Ishikawa (cell line): ENCODE data around the gene RAB27B.

Experiments used
- CEBPB ChIP-seq: IDR thresholded peaks from 2 replicates; pipeline ENCODE4 v1.6.1; 2012
- CREB1 ChIP-seq: IDR thresholded peaks from 2 replicates; pipeline ENCODE4 v1.6.1; 2012; ENCODE audit warnings: low read depth
- EGR1 ChIP-seq: IDR thresholded peaks from 2 replicates; pipeline ENCODE4 v1.6.1; 2012
- EP300 ChIP-seq: IDR thresholded peaks from 2 replicates; pipeline ENCODE4 v1.6.1; 2012; ENCODE audit warnings: borderline replicate concordance
- FOXM1 ChIP-seq: IDR thresholded peaks from 2 replicates; pipeline ENCODE4 v1.6.1; 2012; ENCODE audit warnings: low read depth, borderline replicate concordance
- MAX ChIP-seq: IDR thresholded peaks from 2 replicates; pipeline ENCODE4 v1.6.1; 2012
- NFIC ChIP-seq: IDR thresholded peaks from 2 replicates; pipeline ENCODE4 v1.6.1; 2012
- RAD21 ChIP-seq: IDR thresholded peaks from 2 replicates; pipeline ENCODE4 v1.6.1; 2012; ENCODE audit warnings: low read depth
- REST ChIP-seq: IDR thresholded peaks from 2 replicates; pipeline ENCODE4 v1.6.1; 2012; ENCODE audit warnings: low read depth, mild to moderate bottlenecking
- TAF1 ChIP-seq: IDR thresholded peaks from 2 replicates; pipeline ENCODE4 v1.6.1; 2012; ENCODE audit warnings: low read depth, mild to moderate bottlenecking
- TCF12 ChIP-seq: IDR thresholded peaks from 2 replicates; pipeline ENCODE4 v1.6.1; 2012; ENCODE audit warnings: low read depth
- TEAD4 ChIP-seq: IDR thresholded peaks from 2 replicates; pipeline ENCODE4 v1.6.1; 2012
- USF1 ChIP-seq: IDR thresholded peaks from 2 replicates; pipeline ENCODE4 v1.6.1; 2012
- YY1 ChIP-seq: IDR thresholded peaks from 2 replicates; pipeline ENCODE4 v1.6.1; 2012; ENCODE audit warnings: low read depth
- ZBTB7A ChIP-seq: IDR thresholded peaks from 2 replicates; pipeline ENCODE4 v1.6.1; 2012; ENCODE audit warnings: low read depth

The RAB27B gene

GRCh38 chr18:54828281-54828881, at the start of gene RAB27B:
RAB27B (plus strand) TSS chr18:54828477; CDS start chr18:54877586, 49,109 bp downstream.
- no peak for TF ChIP-seq TAF1
- TF ChIP-seq NFIC: 0 out of 2 replicates have a peak, but pooled peaks have one; percentile 41
- no peak for TF ChIP-seq EGR1
- TF ChIP-seq TEAD4: peak; percentile 45
- no peak for TF ChIP-seq TCF12
- TF ChIP-seq CREB1: no peak
- no peak for TF ChIP-seq ZBTB7A
- no peak for TF ChIP-seq EP300
- peak; percentile 84 for TF ChIP-seq MAX
- 0 out of 2 replicates have a peak, but pooled peaks have one; percentile 7 for TF ChIP-seq RAD21

GRCh38 chr18:54780285-54780861, 47.9 kb upstream of the RAB27B start:
- TF ChIP-seq RAD21 (no peak), TCF12 (no peak), MAX (no peak), EGR1 (no peak), NFIC (no peak), CREB1 (no peak), TAF1 (no peak), USF1 (no peak), EP300 (no peak), ZBTB7A (no peak), YY1 (no peak), CEBPB (no peak), REST (no peak), FOXM1 (no peak), TEAD4 (no peak)

- TF ChIP-seq REST (no peak), CREB1 (no peak), USF1 (no peak), NFIC (no peak), CEBPB (no peak), EP300 (no peak), MAX (no peak), TCF12 (no peak), TEAD4 (no peak), ZBTB7A (no peak), EGR1 (no peak), TAF1 (no peak), FOXM1 (no peak), RAD21 (no peak)
Measured at GRCh38 chr18:54780970-54781369, 47.3 kb upstream of the RAB27B start.

- TF ChIP-seq NFIC (no peak), CREB1 (no peak), EP300 (no peak), RAD21 (no peak), TEAD4 (no peak), TAF1 (no peak), EGR1 (no peak), MAX (no peak), REST (no peak), CEBPB (no peak), FOXM1 (no peak), TCF12 (no peak), ZBTB7A (no peak), YY1 (no peak), USF1 (no peak)
Measured at GRCh38 chr18:54783139-54783538, 45.1 kb upstream of the RAB27B start.
